RCC 7860 (cell line): ENCODE results near the gene SHISAL2A.

Experiments
- DNase-seq: peaks from one replicate; pipeline ENCODE4 v3.0.0-alpha.2; 2015; ENCODE audit warnings: low spot score
- FAIRE-seq: peaks from 2 replicates; lab custom pipeline; 2012; peaks lifted over from hg19 to GRCh38; lab: Jason Lieb, UNC

Gene SHISAL2A

DNA sequence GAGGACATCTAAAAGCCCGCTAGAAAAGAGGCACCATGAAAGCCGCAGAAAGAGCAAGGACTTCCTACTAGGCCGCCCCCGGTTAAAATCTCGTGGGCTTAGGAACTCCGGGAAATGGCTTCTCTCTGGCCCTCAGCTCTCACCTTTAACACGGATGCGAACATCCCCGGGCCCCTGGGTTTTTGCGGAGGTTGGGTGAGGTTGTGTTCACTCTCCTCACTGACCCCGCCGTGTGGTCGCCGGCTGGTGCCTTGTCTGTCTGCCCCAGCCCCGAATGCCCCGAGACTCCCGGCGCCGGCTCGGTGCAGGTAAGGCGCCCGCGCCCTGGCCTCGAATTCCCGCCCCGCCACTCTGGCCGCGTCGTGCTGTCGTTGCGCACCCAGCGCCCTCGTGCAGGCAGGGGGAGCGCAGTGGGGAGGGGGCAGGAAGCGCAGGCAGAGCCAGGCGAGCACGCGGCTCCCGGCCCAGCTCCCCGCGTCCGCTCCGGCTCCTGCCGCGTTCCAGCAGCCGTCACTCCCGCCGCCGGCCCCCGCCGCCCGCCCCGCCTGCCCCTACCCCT, at the start of gene SHISAL2A:
Gene SHISAL2A (plus strand): TSS at position 437 of the 559 bp plus-strand sequence. CDS start 326 bp downstream, outside the sequence.
- FAIRE-seq, result no peak

GRCh38 chr1:52585474-52585873, 47.5 kb upstream of the SHISAL2A start:
- FAIRE-seq, result no peak
- DNase-seq, result no peak

More for the DNA sequence above, at the start of gene SHISAL2A:
- no peak for DNase-seq

DNA sequence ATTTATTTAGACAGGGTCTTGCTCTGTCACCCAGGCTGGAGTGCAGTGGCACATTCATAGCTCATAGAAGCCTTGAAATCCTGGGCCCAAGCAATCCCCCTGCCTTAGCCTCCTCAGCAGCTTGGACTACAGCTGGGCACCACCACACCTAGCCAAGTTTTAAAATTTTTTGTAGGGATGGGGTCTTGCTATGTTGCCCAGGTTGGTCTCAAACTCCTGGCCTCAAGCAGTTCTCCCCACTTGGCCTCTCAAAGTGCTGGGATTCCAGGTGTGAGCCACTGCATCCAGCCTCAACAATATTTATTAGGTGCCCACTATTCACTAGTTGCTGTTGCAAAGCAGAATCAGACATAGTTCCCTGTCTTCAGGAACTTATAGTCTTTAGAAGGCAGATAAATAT, 44.9 kb upstream of the SHISAL2A start:
- FAIRE-seq (no peak), DNase-seq (no peak)

DNA sequence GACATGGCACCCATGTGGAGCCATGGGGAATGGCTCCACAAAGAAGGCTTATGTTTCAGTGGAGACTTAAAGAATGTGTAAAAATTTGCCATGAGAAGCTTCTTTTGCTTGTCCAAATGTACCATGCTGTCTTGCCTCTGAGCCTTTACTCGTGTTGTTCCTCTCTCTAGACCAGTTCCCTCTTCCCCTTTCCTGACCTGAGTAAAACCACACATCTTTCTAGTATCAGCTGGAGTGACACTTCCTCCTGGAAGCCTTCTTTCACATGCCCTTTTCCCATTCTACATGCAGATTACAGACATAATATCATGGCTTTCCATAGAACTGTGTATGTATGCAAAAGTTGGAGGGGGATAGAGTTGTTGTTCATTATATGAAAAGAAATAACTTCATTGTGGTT, 44.4 kb upstream of the SHISAL2A start:
- DNase-seq, result no peak
- FAIRE-seq, result no peak

DNA sequence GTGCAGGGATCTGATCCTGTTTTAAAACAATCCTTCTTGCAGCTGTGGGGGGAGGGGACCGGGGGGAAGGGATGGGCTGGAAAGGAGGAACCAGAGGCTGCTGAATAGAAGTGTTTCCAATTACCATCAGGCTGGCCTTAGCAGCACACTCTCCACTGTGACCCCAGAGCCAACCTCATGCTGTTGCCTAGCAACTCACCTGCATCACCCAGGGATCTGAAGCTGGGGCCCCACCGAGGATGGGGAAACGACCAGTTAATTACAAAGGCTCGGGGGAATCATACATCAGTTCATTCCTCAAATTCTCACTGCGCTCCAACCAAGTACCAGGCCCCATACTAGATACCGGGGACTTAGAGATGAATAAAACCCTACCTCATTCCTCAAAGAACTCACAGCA, 42.7 kb upstream of the SHISAL2A start:
- DNase-seq, result no peak
- no peak for FAIRE-seq

DNA sequence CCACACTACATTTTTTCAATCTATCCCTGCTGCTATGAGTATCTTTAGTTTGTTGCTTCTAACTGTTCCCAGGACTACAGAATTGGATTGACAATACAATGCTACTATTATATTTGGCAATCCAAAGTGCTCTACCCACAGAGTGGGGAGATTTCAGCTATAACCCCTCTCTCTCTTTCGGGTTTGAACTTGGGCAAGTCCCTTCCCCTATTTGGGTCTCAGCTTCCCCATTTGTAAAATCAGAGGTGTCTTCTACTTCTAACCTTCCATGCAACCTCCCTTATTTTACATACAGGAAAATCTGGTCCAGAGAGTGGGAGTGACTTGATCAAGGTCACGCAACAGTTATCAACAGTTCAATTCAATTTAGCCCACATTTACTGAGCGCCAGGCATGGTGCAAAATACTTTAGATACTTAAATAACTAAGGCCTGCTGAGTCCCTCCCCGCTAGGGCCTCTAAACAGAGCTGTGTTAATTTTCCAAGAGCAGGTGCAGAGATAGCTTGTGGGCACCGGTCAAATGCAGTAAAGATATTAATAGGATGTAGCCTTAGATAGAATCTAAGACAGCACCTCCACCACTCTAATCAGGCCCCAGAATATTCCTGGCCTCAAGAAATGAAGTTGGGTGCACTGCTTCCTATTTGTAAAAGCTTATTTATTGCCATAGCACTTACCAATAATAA, 40.2 kb upstream of the SHISAL2A start:
- DNase-seq (no peak), FAIRE-seq (no peak)

GRCh38 chr1:52593495-52593894, 39.5 kb upstream of the SHISAL2A start:
- no peak for FAIRE-seq
- DNase-seq, result no peak

DNA sequence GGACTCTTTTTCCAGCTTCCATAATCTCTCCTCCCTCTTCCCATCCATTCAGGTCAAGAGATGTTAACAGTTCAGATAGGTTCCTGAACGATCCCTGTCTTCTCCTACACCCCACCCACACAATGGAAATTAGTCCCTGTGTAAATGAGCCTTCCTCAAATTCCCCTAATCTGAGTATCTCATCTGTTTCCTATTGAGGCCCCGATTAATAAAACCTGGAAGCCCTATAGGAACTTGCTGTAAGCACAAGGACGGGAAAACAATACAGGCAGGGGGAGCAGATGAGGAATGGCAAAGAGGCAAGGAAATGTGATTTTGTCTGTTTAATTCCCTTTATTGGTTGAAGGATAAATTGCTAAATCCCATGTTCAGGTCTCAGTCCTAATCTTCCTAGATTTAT, 37.9 kb upstream of the SHISAL2A start:
- FAIRE-seq (no peak), DNase-seq (no peak)

DNA sequence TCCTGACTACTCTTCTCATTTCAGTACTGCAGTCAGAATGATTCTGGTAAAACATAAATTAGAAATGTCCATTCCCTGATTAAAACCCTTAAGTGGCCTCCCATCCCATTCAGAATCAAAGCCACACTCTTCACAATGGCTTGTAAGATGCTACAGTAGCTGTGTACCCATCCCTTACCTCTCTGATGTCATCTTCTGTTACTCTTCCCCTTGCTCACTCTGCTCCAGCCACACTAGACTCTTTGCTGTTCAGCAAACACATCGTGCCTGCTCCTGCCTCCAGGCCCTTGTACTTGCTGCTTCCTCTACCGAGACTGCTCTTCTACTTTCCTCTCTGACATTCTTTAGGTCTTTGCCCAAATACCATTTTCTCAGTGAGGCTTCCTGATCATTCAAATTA, 35.1 kb upstream of the SHISAL2A start:
- FAIRE-seq (no peak), DNase-seq (no peak)

- FAIRE-seq (no peak), DNase-seq (no peak)
Observed at GRCh38 chr1:52598729-52599128, 34.2 kb upstream of the SHISAL2A start.

- FAIRE-seq, result no peak
- DNase-seq, result no peak
Observed at GRCh38 chr1:52599236-52599635, 33.7 kb upstream of the SHISAL2A start.

DNA sequence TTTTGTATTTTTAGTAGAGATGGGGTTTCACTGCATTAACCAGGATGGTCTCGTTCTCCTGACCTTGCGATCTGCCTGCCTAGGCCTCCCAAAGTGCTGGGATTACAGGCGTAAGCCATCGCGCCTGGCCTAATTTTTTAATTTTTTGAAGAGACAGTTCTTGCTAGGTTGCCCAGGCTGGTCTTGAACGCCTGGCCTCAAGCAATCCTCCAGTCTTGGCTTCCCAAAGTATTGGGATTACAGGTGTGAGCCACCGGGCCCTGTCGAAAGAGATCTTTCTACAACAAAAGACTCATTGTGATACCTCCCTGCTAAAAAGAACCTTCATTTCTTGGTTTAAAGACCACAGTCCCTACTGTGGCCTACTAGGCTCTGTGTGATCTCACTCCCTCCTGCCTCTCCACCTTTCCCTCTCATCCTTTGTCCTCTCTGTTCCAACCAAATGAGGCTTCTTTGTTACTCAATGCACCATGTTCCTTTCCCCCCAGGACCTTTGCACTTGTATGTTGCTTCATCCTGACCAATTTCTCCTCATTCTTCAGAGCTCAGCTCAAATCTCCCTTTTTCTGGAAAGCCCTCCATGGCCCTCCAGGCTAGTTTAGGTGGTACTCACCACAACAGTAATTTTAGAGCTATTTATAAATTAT, 32.3 kb upstream of the SHISAL2A start:
- no peak for DNase-seq
- FAIRE-seq, result no peak

- DNase-seq (no peak), FAIRE-seq (no peak)
Observed at GRCh38 chr1:52601519-52601918, 31.4 kb upstream of the SHISAL2A start.

DNA sequence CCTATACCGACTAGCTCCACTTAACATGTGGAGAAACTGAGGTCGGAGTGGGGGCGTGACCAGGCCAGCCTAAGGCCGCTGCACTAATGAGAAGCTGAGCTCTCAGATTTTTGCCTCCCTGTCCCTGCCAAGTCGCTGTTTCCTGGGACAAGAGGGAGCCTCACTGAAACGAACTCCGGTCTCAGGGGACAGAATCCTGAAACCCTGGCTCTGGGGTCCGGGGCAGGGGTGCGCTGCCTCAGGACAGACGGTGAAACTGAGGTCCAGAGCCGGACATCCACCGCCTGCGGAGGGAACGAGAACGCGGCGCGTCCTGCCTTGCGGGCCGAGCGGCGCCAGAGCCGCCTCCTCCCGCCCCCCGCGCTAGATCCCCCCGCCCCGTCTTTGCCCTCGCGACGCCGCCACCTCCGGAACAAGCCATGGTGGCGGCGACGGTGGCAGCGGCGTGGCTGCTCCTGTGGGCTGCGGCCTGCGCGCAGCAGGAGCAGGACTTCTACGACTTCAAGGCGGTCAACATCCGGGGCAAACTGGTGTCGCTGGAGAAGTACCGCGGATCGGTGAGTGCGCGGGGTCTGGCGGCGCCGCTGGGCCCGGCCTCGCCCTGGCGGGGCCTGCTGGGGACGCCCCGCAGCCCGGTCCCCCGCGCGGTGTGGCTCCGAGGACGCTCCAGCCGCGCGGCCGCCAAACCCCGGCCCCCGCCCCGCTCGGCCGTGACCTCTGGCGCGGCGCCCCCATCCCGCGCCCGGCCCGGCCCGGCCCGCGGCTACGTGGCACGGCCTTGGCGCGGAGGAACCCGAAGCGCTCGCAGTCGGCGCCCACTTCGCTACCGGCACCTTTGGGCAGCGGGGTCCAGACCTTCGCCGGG, 30.7 kb upstream of the SHISAL2A start, which contains the start of gene GPX7:
Gene GPX7 (plus strand): TSS at position 381 of the 865 bp plus-strand sequence. CDS start 39 bp downstream, at position 420.
- no peak for FAIRE-seq

GRCh38 chr1:52602856-52603600, 29.9 kb upstream of the SHISAL2A start:
- FAIRE-seq (no peak), DNase-seq (no peak)

More for the DNA sequence above, 30.7 kb upstream of the SHISAL2A start, which contains the start of gene GPX7:
- DNase-seq, result no peak

DNA sequence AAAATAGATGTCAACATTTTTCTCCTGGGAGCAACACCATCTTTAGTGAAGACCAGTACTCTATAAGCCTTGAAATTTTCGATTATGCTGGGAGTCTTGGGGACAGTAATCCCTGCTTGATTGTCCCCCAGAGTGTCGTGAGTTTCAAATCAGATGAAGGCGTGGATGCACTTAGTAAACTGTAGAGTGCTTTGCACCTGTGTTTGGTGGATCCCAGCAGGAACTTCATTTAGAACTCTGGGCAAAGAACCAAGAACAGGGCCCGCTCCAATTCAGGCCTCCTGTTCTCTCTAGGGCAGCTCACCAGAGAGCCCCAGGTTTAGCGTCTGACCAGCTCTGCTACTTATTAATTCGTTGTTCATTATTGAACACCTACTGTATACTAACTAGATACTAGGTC, 29.3 kb upstream of the SHISAL2A start:
- no peak for FAIRE-seq

GRCh38 chr1:52604063-52604770, 28.8 kb upstream of the SHISAL2A start:
- DNase-seq (no peak), FAIRE-seq (no peak)

More for the DNA sequence above, 29.3 kb upstream of the SHISAL2A start:
- no peak for DNase-seq

- DNase-seq (no peak), FAIRE-seq (no peak)
Observed at GRCh38 chr1:52613636-52614373, 19.2 kb upstream of the SHISAL2A start.

DNA sequence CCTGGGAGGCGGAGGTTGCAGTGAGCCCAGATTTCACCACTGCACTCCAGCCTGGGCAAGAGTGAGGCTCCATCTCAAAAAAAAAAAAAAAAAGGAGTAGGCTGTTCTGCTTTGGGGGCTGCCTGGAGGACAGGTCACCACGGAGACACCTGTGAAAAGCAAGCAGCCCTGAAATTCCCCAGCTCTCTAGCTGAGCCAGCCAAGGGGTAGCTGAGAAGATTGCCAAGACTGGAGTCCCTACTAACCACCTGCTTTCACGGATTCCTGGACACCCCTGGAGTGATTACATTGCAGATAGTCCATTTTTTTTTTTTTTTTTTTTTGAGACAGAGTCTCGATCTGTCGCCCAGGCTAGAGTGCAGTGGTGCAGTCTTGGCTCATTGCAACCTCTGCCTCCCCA, 18.3 kb upstream of the SHISAL2A start:
- DNase-seq (no peak), FAIRE-seq (no peak)
